GM19324 (cell line): ENCODE data around the gene CPSF6.
"Not testable (repeated sequence)": the region's sequence is repeated elsewhere in the genome, so short reads cannot be mapped to it uniquely, and the experiment has no call there.

ENCODE experiments used
- ATAC-seq: cut with Tn5 transposase; IDR thresholded peaks from one replicate; pipeline ENCODE4 v1.9.1; 2021; ENCODE audit warnings: mild to moderate bottlenecking, moderate library complexity; ENCODE audit not compliant: unreplicated experiment, low FRiP score

The CPSF6 gene

GRCh38 chr12:69239352-69239921 is at the start of gene CPSF6:
TSS of gene CPSF6 (plus strand) at chr12:69239569. CDS start at chr12:69239647, 78 bp downstream.
- ATAC-seq, result peak; percentile 94

- ATAC-seq, result no peak
These were observed 42.8 kb upstream of the CPSF6 start for GRCh38 chr12:69196302-69197288.

- not testable (repeated sequence) for ATAC-seq
These were observed 39.4 kb upstream of the CPSF6 start for GRCh38 chr12:69199976-69200375.

GRCh38 chr12:69204191-69204590 is 35.2 kb upstream of the CPSF6 start:
- no peak for ATAC-seq

GRCh38 chr12:69210661-69211060 is 28.7 kb upstream of the CPSF6 start:
- no peak for ATAC-seq

GRCh38 chr12:69211160-69211559 is 28.2 kb upstream of the CPSF6 start:
- ATAC-seq, result no peak

- ATAC-seq, result no peak
These were observed 25.2 kb upstream of the CPSF6 start for GRCh38 chr12:69214169-69214568.

- no peak for ATAC-seq
These were observed 14.0 kb upstream of the CPSF6 start for GRCh38 chr12:69225251-69225910.

- no peak for ATAC-seq
These were observed 7.9 kb upstream of the CPSF6 start for GRCh38 chr12:69231479-69231878.

GRCh38 chr12:69238589-69239351 is 599 bp upstream of the CPSF6 start:
- peak; percentile 2 for ATAC-seq

- ATAC-seq, result peak; percentile 43
These were observed 707 bp downstream of the CPSF6 start for GRCh38 chr12:69239922-69240630.

GRCh38 chr12:69240631-69240995 is 1.2 kb downstream of the CPSF6 start:
- ATAC-seq, result no peak

- no peak for ATAC-seq
These were observed 2.2 kb downstream of the CPSF6 start for GRCh38 chr12:69241438-69242092.

GRCh38 chr12:69243099-69244084 is 4.0 kb downstream of the CPSF6 start:
- peak; percentile 22 for ATAC-seq

- ATAC-seq, result no peak
These were observed 8.1 kb downstream of the CPSF6 start for GRCh38 chr12:69247268-69248018.

- ATAC-seq, result no peak
These were observed 12.7 kb downstream of the CPSF6 start for GRCh38 chr12:69252033-69252432.

- ATAC-seq, result no peak
These were observed 14.7 kb downstream of the CPSF6 start for GRCh38 chr12:69254046-69254445.

GRCh38 chr12:69254862-69255261 is 15.5 kb downstream of the CPSF6 start:
- no peak for ATAC-seq
